HEK293 (cell line): ENCODE measurements around the gene UTP15.

Experiments
- CTCF ChIA-PET: fragments of 350-600 bp; formaldehyde crosslinking; extraction: SDS; loops from one replicate; lab custom pipeline; 2021; ENCODE audit warnings: antibody characterized with exemption; lab: Yijun Ruan, JAX
- POLR2A ChIA-PET: fragments of 300-600 bp; formaldehyde crosslinking; extraction: SDS; loops from one replicate; lab custom pipeline; 2020; ENCODE audit warnings: antibody characterized with exemption, inconsistent platforms; lab: Yijun Ruan, JAX
- H3K27ac ChIP-seq: fragments of 200-500 bp; sonication (Bioruptor generic); 2 replicates; pipeline ENCODE4 v1.5.1; 2014; ENCODE audit warnings: low read depth, low read length, control low read depth, inconsistent platforms; ENCODE audit errors: extremely low read depth
- H3K36me3 ChIP-seq, 2 experiments: fragments of 200-500 bp in 1 of 2; sonication (Bioruptor generic) in 1 of 2; 1 replicate in 1 of 2; 2 replicates in 1 of 2; pipeline ENCODE4 v1.5.1; 2014 to 2017; ENCODE audit warnings: inconsistent platforms in 2 of 2, low read length in 2 of 2; ENCODE audit not compliant: control insufficient read depth in 2 of 2, insufficient read depth in 1 of 2
- H3K4me1 ChIP-seq: fragments of 200-500 bp; sonication (Bioruptor generic); 2 replicates; pipeline ENCODE4 v1.5.1; 2014; ENCODE audit warnings: mild to moderate bottlenecking, low read length, inconsistent platforms; ENCODE audit not compliant: control insufficient read depth, insufficient read depth
- H3K4me3 ChIP-seq: 2 replicates; pipeline ENCODE4 v1.5.1; 2011; ENCODE audit warnings: low read depth, mild to moderate bottlenecking, control low read depth, low read length, moderate library complexity
- H3K9me3 ChIP-seq: fragments of 200-500 bp; sonication (Bioruptor generic); 2 replicates; pipeline ENCODE4 v1.5.1; 2014; ENCODE audit warnings: low read depth, low read length, inconsistent platforms; ENCODE audit not compliant: control insufficient read depth, insufficient read depth
- AEBP2 ChIP-seq: fragments of 450-650 bp; formaldehyde crosslinking; IDR thresholded peaks from 2 replicates; pipeline ENCODE4 v1.5.1; 2016; ENCODE audit warnings: missing biosample characterization, missing genetic modification characterization, borderline replicate concordance
- BCL6B ChIP-seq: fragments of 450-650 bp; formaldehyde crosslinking; IDR thresholded peaks from 2 replicates; pipeline ENCODE4 v1.5.1; 2017; ENCODE audit warnings: missing biosample characterization, missing genetic modification characterization
- FEZF1 ChIP-seq: fragments of 450-650 bp; formaldehyde crosslinking; IDR thresholded peaks from 2 replicates; pipeline ENCODE4 v1.5.1; 2016; ENCODE audit warnings: missing biosample characterization, missing genetic modification characterization
- INSM2 ChIP-seq: fragments of 450-650 bp; formaldehyde crosslinking; IDR thresholded peaks from 2 replicates; pipeline ENCODE4 v1.5.1; 2016; ENCODE audit warnings: missing biosample characterization, missing genetic modification characterization
- MZF1 ChIP-seq: fragments of 450-650 bp; formaldehyde crosslinking; IDR thresholded peaks from 2 replicates; pipeline ENCODE4 v1.5.1; 2017; ENCODE audit warnings: missing biosample characterization, missing genetic modification characterization, borderline replicate concordance
- PRDM1 ChIP-seq: fragments of 450-650 bp; formaldehyde crosslinking; IDR thresholded peaks from 2 replicates; pipeline ENCODE4; 2016; ENCODE audit warnings: missing biosample characterization, missing genetic modification characterization
- PRDM6 ChIP-seq: fragments of 450-650 bp; formaldehyde crosslinking; IDR thresholded peaks from 2 replicates; pipeline ENCODE4 v1.5.1; 2017; ENCODE audit warnings: missing biosample characterization, missing genetic modification characterization
- TSHZ1 ChIP-seq: fragments of 450-650 bp; formaldehyde crosslinking; IDR thresholded peaks from 2 replicates; pipeline ENCODE4 v1.5.1; 2016; ENCODE audit warnings: missing biosample characterization, missing genetic modification characterization, borderline replicate concordance
- ZBTB26 ChIP-seq: fragments of 450-650 bp; formaldehyde crosslinking; optimal IDR thresholded peaks from 2 replicates; pipeline ENCODE3; 2016; ENCODE audit warnings: missing biosample characterization, mild to moderate bottlenecking, missing genetic modification characterization
- ZIC2 ChIP-seq: fragments of 450-650 bp; formaldehyde crosslinking; IDR thresholded peaks from 2 replicates; pipeline ENCODE4 v1.5.1; 2016; ENCODE audit warnings: missing biosample characterization, missing genetic modification characterization
- ZNF10 ChIP-seq: fragments of 450-650 bp; formaldehyde crosslinking; IDR thresholded peaks from 2 replicates; pipeline ENCODE4 v1.5.1; 2017; ENCODE audit warnings: missing biosample characterization, missing genetic modification characterization
- ZNF112 ChIP-seq: fragments of 450-650 bp; formaldehyde crosslinking; IDR thresholded peaks from 2 replicates; pipeline ENCODE4 v1.5.0; 2017; ENCODE audit warnings: missing biosample characterization, missing genetic modification characterization
- ZNF132 ChIP-seq: fragments of 450-650 bp; formaldehyde crosslinking; IDR thresholded peaks from 2 replicates; pipeline ENCODE4 v1.5.1; 2017; ENCODE audit warnings: missing biosample characterization, missing genetic modification characterization, borderline replicate concordance
- ZNF169 ChIP-seq: fragments of 450-650 bp; formaldehyde crosslinking; IDR thresholded peaks from 2 replicates; pipeline ENCODE4 v1.5.1; 2016; ENCODE audit warnings: missing biosample characterization, missing genetic modification characterization
- ZNF2 ChIP-seq: fragments of 450-650 bp; formaldehyde crosslinking; IDR thresholded peaks from 2 replicates; pipeline ENCODE4 v1.5.1; 2016; ENCODE audit warnings: missing biosample characterization, missing genetic modification characterization
- ZNF354C ChIP-seq: fragments of 450-650 bp; formaldehyde crosslinking; IDR thresholded peaks from 2 replicates; pipeline ENCODE4 v1.5.1; 2016; ENCODE audit warnings: missing biosample characterization, missing genetic modification characterization, low read depth, borderline replicate concordance
- ZNF362 ChIP-seq: fragments of 450-650 bp; formaldehyde crosslinking; IDR thresholded peaks from 2 replicates; pipeline ENCODE4 v1.5.1; 2016; ENCODE audit warnings: missing biosample characterization, missing genetic modification characterization
- ZNF366 ChIP-seq: fragments of 450-650 bp; formaldehyde crosslinking; conservative IDR thresholded peaks from 2 replicates; pipeline ENCODE4 v1.5.1; 2016; ENCODE audit warnings: missing biosample characterization, missing genetic modification characterization
- ZNF558 ChIP-seq: fragments of 450-650 bp; formaldehyde crosslinking; IDR thresholded peaks from 2 replicates; pipeline ENCODE4 v1.5.1; 2016; ENCODE audit warnings: missing biosample characterization, missing genetic modification characterization
- ZNF623 ChIP-seq: fragments of 450-650 bp; formaldehyde crosslinking; IDR thresholded peaks from 2 replicates; pipeline ENCODE4 v1.5.1; 2016; ENCODE audit warnings: missing biosample characterization, missing genetic modification characterization
- ZNF660 ChIP-seq: fragments of 450-650 bp; IDR thresholded peaks from 2 replicates; pipeline ENCODE4 v1.5.1; 2018; ENCODE audit warnings: missing biosample characterization, mild to moderate bottlenecking, missing genetic modification characterization

Gene UTP15

GRCh38 chr5:73629456-73629855 is 63.9 kb downstream of the UTP15 start (continued):
- peak; percentile 79 for TF ChIP-seq PRDM6 (tag by site-specific recombination)
- TF ChIP-seq ZNF623, result no peak
- TF ChIP-seq, all 188 proteins: peak for 2

GRCh38 chr5:73630765-73631164 is 65.2 kb downstream of the UTP15 start:
- no peak overlapping the region for H3K4me3 ChIP-seq
- no peaks in the 10 kb centered on the region for H3K9me3 ChIP-seq
- H3K36me3 ChIP-seq, result no peaks in the 10 kb centered on the region
- peaks cover 22% of the 10 kb centered on the region for H3K4me1 ChIP-seq
- CTCF ChIA-PET, result interaction anchor here (0.9 kb wide), 1 partner anchor 9 kb away, joined by 3 read pairs; no protein-coding TSS in a partner anchor
- H3K27ac ChIP-seq, result no peak overlapping the region
- POLR2A ChIA-PET, result no interaction called here
- TF ChIP-seq FEZF1 (tag by site-specific recombination), result peak; percentile 41; the same call in 1 of the 2 replicates
- TF ChIP-seq ZNF366 (tag by site-specific recombination), result 0 out of 2 replicates have a peak, but pooled peaks have one; percentile 13
- TF ChIP-seq ZNF354C (tag by site-specific recombination), result no peak
- TF ChIP-seq ZNF558 (tag by site-specific recombination), result no peak
- TF ChIP-seq ZNF660 (tag by site-specific recombination), result no peak
- TF ChIP-seq ZNF362 (tag by site-specific recombination), result no peak

- ChIA-PET POLR2A (no interaction called here), CTCF (interaction anchor here (0.7 to 0.9 kb wide), 2 partner anchors 9 to 35 kb away, joined by 3 to 4 read pairs; no protein-coding TSS in a partner anchor)
- Histone ChIP-seq H3K4me3 (no peak overlapping the region), H3K27ac (no peak overlapping the region), H3K36me3 (no peaks in the 10 kb centered on the region), H3K9me3 (no peaks in the 10 kb centered on the region), H3K4me1 (peaks cover 28% of the 10 kb centered on the region)
- TF ChIP-seq ZNF10 (tag by site-specific recombination) (no peak), AEBP2 (tag by site-specific recombination) (no peak), TSHZ1 (tag by site-specific recombination) (no peak), ZNF132 (no peak), ZNF2 (no peak), ZBTB26 (tag by site-specific recombination) (no peak), ZNF112 (tag by site-specific recombination) (no peak), ZNF169 (tag by site-specific recombination) (no peak), BCL6B (tag by site-specific recombination) (no peak), PRDM1 (tag by site-specific recombination) (peak; percentile 27; the same call in 1 of the 2 replicates), MZF1 (tag by site-specific recombination) (no peak), ZIC2 (tag by site-specific recombination) (peak; percentile 72), INSM2 (no peak)
Observed at GRCh38 chr5:73631500-73631899, 66.0 kb downstream of the UTP15 start.
